ENCODE measurements around the gene VOPP1.
"Not testable (repeated sequence)": the region's sequence is repeated elsewhere in the genome, so short reads cannot be mapped to it uniquely, and the experiment has no call there.

- TF ChIP-seq, protein P1, sequence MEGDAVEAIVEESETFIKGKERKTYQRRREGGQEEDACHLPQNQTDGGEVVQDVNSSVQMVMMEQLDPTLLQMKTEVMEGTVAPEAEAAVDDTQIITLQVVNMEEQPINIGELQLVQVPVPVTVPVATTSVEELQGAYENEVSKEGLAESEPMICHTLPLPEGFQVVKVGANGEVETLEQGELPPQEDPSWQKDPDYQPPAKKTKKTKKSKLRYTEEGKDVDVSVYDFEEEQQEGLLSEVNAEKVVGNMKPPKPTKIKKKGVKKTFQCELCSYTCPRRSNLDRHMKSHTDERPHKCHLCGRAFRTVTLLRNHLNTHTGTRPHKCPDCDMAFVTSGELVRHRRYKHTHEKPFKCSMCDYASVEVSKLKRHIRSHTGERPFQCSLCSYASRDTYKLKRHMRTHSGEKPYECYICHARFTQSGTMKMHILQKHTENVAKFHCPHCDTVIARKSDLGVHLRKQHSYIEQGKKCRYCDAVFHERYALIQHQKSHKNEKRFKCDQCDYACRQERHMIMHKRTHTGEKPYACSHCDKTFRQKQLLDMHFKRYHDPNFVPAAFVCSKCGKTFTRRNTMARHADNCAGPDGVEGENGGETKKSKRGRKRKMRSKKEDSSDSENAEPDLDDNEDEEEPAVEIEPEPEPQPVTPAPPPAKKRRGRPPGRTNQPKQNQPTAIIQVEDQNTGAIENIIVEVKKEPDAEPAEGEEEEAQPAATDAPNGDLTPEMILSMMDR (IDR thresholded peaks at IDR 0.05; ENCODE audit: low read length) = not testable (repeated sequence)
- not testable (repeated sequence) for TF ChIP-seq EZH2 (optimal IDR thresholded peaks at IDR 0.05; ENCODE audit: low read depth, low read length)
Observed at GRCh38 chr7:55609726-55610125, 37.4 kb upstream of the VOPP1 start.
